HG03442 (cell line): ENCODE data around the gene AQR.
"Not testable (repeated sequence)": the region's sequence is repeated elsewhere in the genome, so short reads cannot be mapped to it uniquely, and the experiment has no call there.

Experiments used
- ATAC-seq: cut with Tn5 transposase; IDR thresholded peaks from one replicate; pipeline ENCODE4 v1.9.1; 2021; ENCODE audit warnings: mild to moderate bottlenecking, moderate library complexity; ENCODE audit not compliant: unreplicated experiment

Gene AQR

GRCh38 chr15:34964277-34964676 lies 5.3 kb downstream of the AQR start:
- no peak for ATAC-seq

GRCh38 chr15:34953851-34954250 lies 15.7 kb downstream of the AQR start:
- ATAC-seq = no peak

GRCh38 chr15:34952481-34952880 lies 17.1 kb downstream of the AQR start:
- no peak for ATAC-seq

GRCh38 chr15:34951993-34952392 lies 17.5 kb downstream of the AQR start:
- ATAC-seq = no peak

GRCh38 chr15:34944936-34945335 lies 24.6 kb downstream of the AQR start:
- ATAC-seq = no peak

GRCh38 chr15:34943711-34944110 lies 25.8 kb downstream of the AQR start:
- no peak for ATAC-seq

- ATAC-seq = not testable (repeated sequence)
These were observed 26.3 kb downstream of the AQR start for GRCh38 chr15:34943264-34943663.

- ATAC-seq = no peak
These were observed 27.2 kb downstream of the AQR start for GRCh38 chr15:34942363-34942762.

GRCh38 chr15:34941831-34942230 lies 27.7 kb downstream of the AQR start:
- no peak for ATAC-seq

- no peak for ATAC-seq
These were observed 28.3 kb downstream of the AQR start for GRCh38 chr15:34941185-34941698.

- no peak for ATAC-seq
These were observed 36.0 kb downstream of the AQR start for GRCh38 chr15:34933432-34933975.

GRCh38 chr15:34928349-34928748 lies 41.2 kb downstream of the AQR start:
- ATAC-seq = not testable (repeated sequence)

- no peak for ATAC-seq
These were observed 41.8 kb downstream of the AQR start for GRCh38 chr15:34927726-34928125.

- no peak for ATAC-seq
These were observed 55.2 kb downstream of the AQR start for GRCh38 chr15:34914317-34914716.

GRCh38 chr15:34905047-34905446 lies 64.5 kb downstream of the AQR start:
- no peak for ATAC-seq

GRCh38 chr15:34904527-34904926 lies 65.0 kb downstream of the AQR start:
- ATAC-seq = no peak

- ATAC-seq = no peak
These were observed 68.8 kb downstream of the AQR start for GRCh38 chr15:34900748-34901147.

GRCh38 chr15:34896183-34896582 lies 73.4 kb downstream of the AQR start:
- ATAC-seq = no peak

- ATAC-seq = no peak
These were observed 75.6 kb downstream of the AQR start for GRCh38 chr15:34893967-34894366.

GRCh38 chr15:34892963-34893591 lies 76.5 kb downstream of the AQR start:
- no peak for ATAC-seq

- no peak for ATAC-seq
These were observed 79.1 kb downstream of the AQR start for GRCh38 chr15:34890424-34890823.

GRCh38 chr15:34889476-34889875 lies 80.1 kb downstream of the AQR start:
- no peak for ATAC-seq

- ATAC-seq = no peak
These were observed 83.4 kb downstream of the AQR start for GRCh38 chr15:34886134-34886533.
